ENCODE data around the gene SLC15A5.

- TF ChIP-seq, protein P1, sequence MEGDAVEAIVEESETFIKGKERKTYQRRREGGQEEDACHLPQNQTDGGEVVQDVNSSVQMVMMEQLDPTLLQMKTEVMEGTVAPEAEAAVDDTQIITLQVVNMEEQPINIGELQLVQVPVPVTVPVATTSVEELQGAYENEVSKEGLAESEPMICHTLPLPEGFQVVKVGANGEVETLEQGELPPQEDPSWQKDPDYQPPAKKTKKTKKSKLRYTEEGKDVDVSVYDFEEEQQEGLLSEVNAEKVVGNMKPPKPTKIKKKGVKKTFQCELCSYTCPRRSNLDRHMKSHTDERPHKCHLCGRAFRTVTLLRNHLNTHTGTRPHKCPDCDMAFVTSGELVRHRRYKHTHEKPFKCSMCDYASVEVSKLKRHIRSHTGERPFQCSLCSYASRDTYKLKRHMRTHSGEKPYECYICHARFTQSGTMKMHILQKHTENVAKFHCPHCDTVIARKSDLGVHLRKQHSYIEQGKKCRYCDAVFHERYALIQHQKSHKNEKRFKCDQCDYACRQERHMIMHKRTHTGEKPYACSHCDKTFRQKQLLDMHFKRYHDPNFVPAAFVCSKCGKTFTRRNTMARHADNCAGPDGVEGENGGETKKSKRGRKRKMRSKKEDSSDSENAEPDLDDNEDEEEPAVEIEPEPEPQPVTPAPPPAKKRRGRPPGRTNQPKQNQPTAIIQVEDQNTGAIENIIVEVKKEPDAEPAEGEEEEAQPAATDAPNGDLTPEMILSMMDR (IDR thresholded peaks at IDR 0.05) = no peak
- TF ChIP-seq POLR2A (IDR thresholded peaks at IDR 0.05) (no peak), POLR2AphosphoS5 (IDR thresholded peaks at IDR 0.05) (no peak)
These were observed 30.5 kb upstream of the SLC15A5 start for GRCh38 chr12:16307856-16308475.
